Testis (tissue), 3 donors: Measurements from ENCODE around the gene OR13J1. TPM values are rescaled to one million over a fixed set of nuclear protein-coding genes. Genes with fewer than 3 reads are reported as not detected.
"Not testable (repeated sequence)": the region's sequence is repeated elsewhere in the genome, so short reads cannot be mapped to it uniquely, and the experiment has no call there.

Source experiments
- DNase-seq: peaks from one replicate; pipeline ENCODE4 v3.0.0-alpha.2; 2019
- H3K27ac ChIP-seq, 2 donors: fragments of 200-600 bp; sonication (generic); one replicate each; pipeline ENCODE4 v1.5.1; 2019
- H3K27me3 ChIP-seq: fragments of 200-600 bp; sonication (generic); one replicate; pipeline ENCODE4 v1.5.1; 2019
- H3K36me3 ChIP-seq: fragments of 200-600 bp; sonication (generic); one replicate; pipeline ENCODE4 v1.5.1; 2017; ENCODE audit warnings: low read depth; ENCODE audit errors: missing control alignments
- H3K4me1 ChIP-seq: fragments of 200-600 bp; sonication (generic); one replicate; pipeline ENCODE4 v1.5.1; 2019
- H3K4me3 ChIP-seq, 2 donors: fragments of 200-600 bp; sonication (generic); one replicate each; pipeline ENCODE4 v1.5.1; 2017 to 2019
- H3K9me3 ChIP-seq: fragments of 200-600 bp; sonication (generic); one replicate; pipeline ENCODE4 v1.5.1; 2017
- CTCF ChIP-seq, 3 experiments: fragments of 450-650 bp in 2 of 3; fragments of 200-600 bp in 1 of 3; sonication (generic) in 1 of 3; IDR thresholded peaks; one replicate each; pipeline ENCODE4 v1.5.1; 2016 to 2019; ENCODE audit warnings: antibody characterized with exemption in 3 of 3, mild to moderate bottlenecking in 2 of 3, moderate library complexity in 1 of 3
- POLR2A ChIP-seq: fragments of 450-650 bp; IDR thresholded peaks from one replicate; pipeline ENCODE4 v1.6.1; 2017; ENCODE audit warnings: antibody characterized with exemption, mild to moderate bottlenecking, moderate library complexity
- WGBS, 2 donors: methylation state at CpG; one replicate each; pipeline ENCODE4 v1.1.5; 2018; 5-methylcytosine and 5-hydroxymethylcytosine counted together
- intact Hi-C: fragments of 100-400 bp; cut with DNase I; formaldehyde crosslinking; loops from one replicate; pipeline ENCODE4 v1.15.1; 2023; ENCODE audit warnings: low total_unique reads
- polyA plus RNA-seq: library from polyadenylated mRNA; stranded (reverse); fragments of 350-450 nt; fragmentation: Illumina TruSeq; extraction: RNeasy Lipid Tissue Mini Kit (QIAGEN cat#74804); gene quantifications from one replicate; pipeline ENCODE4 v1.2.3, GENCODE V29; 2014; ENCODE audit warnings: low read depth, low replicate concordance; ENCODE audit not compliant: insufficient read depth
- total RNA-seq, 2 donors: library from RNA; depleted of rRNA; stranded (reverse); fragments of >200 nt; gene quantifications; one replicate each; pipeline ENCODE4 v1.2.3, GENCODE V29; 2016

Gene OR13J1
- total and polyA plus RNA-seq, 3 donors from 2014 or later: not detected

- Histone ChIP-seq H3K4me3 (no peak overlapping the region), H3K27me3 (no peaks in the 10 kb centered on the region), H3K27ac (no peak overlapping the region), H3K9me3 (no peaks in the 10 kb centered on the region), H3K36me3 (no peaks in the 10 kb centered on the region), H3K4me1 (peaks cover 53% of the 10 kb centered on the region)
- intact Hi-C loops: no loop called here
- 72 to 78% methylated on average over 8 of the region's 8 CpGs for WGBS, 2 donors
- TF ChIP-seq CTCF (IDR thresholded peaks at IDR 0.05): no peak
- no peak for TF ChIP-seq POLR2A
- no peak for DNase-seq
Measured at GRCh38 chr9:35904338-35904737, 34.1 kb upstream of the OR13J1 start.

- Histone ChIP-seq H3K4me3 (no peak overlapping the region), H3K4me1 (peaks cover 40% of the 10 kb centered on the region), H3K27me3 (no peaks in the 10 kb centered on the region), H3K9me3 (no peaks in the 10 kb centered on the region), H3K27ac (no peak overlapping the region), H3K36me3 (no peaks in the 10 kb centered on the region)
- peak; percentile 75 to 86 (median 82) for TF ChIP-seq CTCF (IDR thresholded peaks at IDR 0.05)
- no peak for TF ChIP-seq POLR2A
- intact Hi-C loops: no loop called here
- DNase-seq: no peak
- 45 to 53% methylated on average over 3 of the region's 3 CpGs for WGBS, 2 donors
Measured at GRCh38 chr9:35903049-35903448, 32.8 kb upstream of the OR13J1 start.

- no peaks in the 10 kb centered on the region for H3K27me3 ChIP-seq
- intact Hi-C loops: no loop called here
Measured at GRCh38 chr9:35899021-35899420, 28.8 kb upstream of the OR13J1 start.

GRCh38 chr9:35898337-35898736 is 28.1 kb upstream of the OR13J1 start:
- Histone ChIP-seq H3K27me3 (no peaks in the 10 kb centered on the region), H3K27ac (no peak overlapping the region), H3K4me1 (peaks cover 4% of the 10 kb centered on the region), H3K9me3 (no peaks in the 10 kb centered on the region), H3K36me3 (no peaks in the 10 kb centered on the region), H3K4me3 (no peak overlapping the region)
- intact Hi-C loops: no loop called here
- TF ChIP-seq POLR2A: no peak
- no peak for TF ChIP-seq CTCF (IDR thresholded peaks at IDR 0.05)
- DNase-seq: no peak

More at GRCh38 chr9:35899021-35899420, 28.8 kb upstream of the OR13J1 start:
- Histone ChIP-seq H3K4me3 (no peak overlapping the region), H3K27ac (no peak overlapping the region), H3K4me1 (peaks cover 4% of the 10 kb centered on the region), H3K9me3 (no peaks in the 10 kb centered on the region), H3K36me3 (no peaks in the 10 kb centered on the region)
- TF ChIP-seq POLR2A: no peak
- no peak for TF ChIP-seq CTCF (IDR thresholded peaks at IDR 0.05)
- no peak for DNase-seq
- 88 to 92% methylated on average over 2 of the region's 2 CpGs for WGBS, 2 donors

- H3K27me3 ChIP-seq, H3K9me3 ChIP-seq, H3K4me3 ChIP-seq, intact Hi-C loops, H3K27ac ChIP-seq, DNase-seq, H3K4me1 ChIP-seq, H3K36me3 ChIP-seq: not testable (repeated sequence)
- WGBS, 2 donors: 87 to 97% methylated on average over 7 of the region's 7 CpGs
Measured at GRCh38 chr9:35897376-35898099, 27.3 kb upstream of the OR13J1 start.
